Activated CD8-positive, alpha-beta T cell treated with anti-CD3 and anti-CD28 coated beads for 36 hours (primary cell): Measurements from ENCODE around the gene ABCD1. TPM values are rescaled to one million over a fixed set of nuclear protein-coding genes. Genes with fewer than 3 reads are reported as not detected.
A peak's percentile ranks its signal among the peaks of the same experiment; 100 is the strongest.

Experiments used
- ATAC-seq: fragments of 200-7000 bp; cut with Tn5 transposase; one replicate; pipeline ENCODE4 v1.10.0; 2021; ENCODE audit warnings: mild to moderate bottlenecking, moderate library complexity
- CTCF ChIA-PET: fragments of 350-600 bp; sonication (Branson Sonifier 250); formaldehyde crosslinking; loops from one replicate; lab custom pipeline; 2021; ENCODE audit warnings: antibody characterized with exemption; lab: Charles Lee
- POLR2A ChIA-PET: fragments of 350-600 bp; sonication (Branson Sonifier 250); formaldehyde crosslinking; loops from one replicate; lab custom pipeline; 2021; ENCODE audit warnings: antibody characterized with exemption; lab: Charles Lee
- DNase-seq: peaks from one replicate; pipeline ENCODE4 v3.0.0-alpha.2; 2020
- H3K27ac Mint-ChIP-seq: one replicate; pipeline ENCODE4 v1.8.0; 2021; ENCODE audit warnings: mild to moderate bottlenecking, mixed read lengths
- H3K27me3 Mint-ChIP-seq: one replicate; pipeline ENCODE4 v1.8.0; 2021; ENCODE audit warnings: mixed read lengths
- H3K36me3 Mint-ChIP-seq: one replicate; pipeline ENCODE4 v1.8.0; 2021; ENCODE audit warnings: low read depth, mixed read lengths
- H3K4me1 Mint-ChIP-seq: one replicate; pipeline ENCODE4 v1.8.0; 2021; ENCODE audit warnings: low read depth, mixed read lengths
- H3K4me3 Mint-ChIP-seq: one replicate; pipeline ENCODE4 v1.8.0; 2021; ENCODE audit warnings: mild to moderate bottlenecking, moderate library complexity, mixed read lengths
- H3K9me3 Mint-ChIP-seq: one replicate; pipeline ENCODE4 v1.8.0; 2021; ENCODE audit warnings: mixed read lengths
- intact Hi-C: fragments of 100-400 bp; cut with micrococcal nuclease; formaldehyde crosslinking; loops from one replicate; pipeline ENCODE4 v1.10.0; 2022
- total RNA-seq, 2 experiments: library from RNA; stranded (reverse); gene quantifications; one replicate each; pipeline ENCODE4 v1.2.3, GENCODE V29; 2021
- TF ChIP-seq, protein P1 (sequence below): fragments of 200-600 bp; IDR thresholded peaks from one replicate; pipeline ENCODE4 v1.8.0; 2022; ENCODE audit warnings: antibody characterized with exemption, mild to moderate bottlenecking

ABCD1 gene
- total RNA-seq, 2 experiments from 2014 or later: 3.9 to 4.4 TPM

DNA sequence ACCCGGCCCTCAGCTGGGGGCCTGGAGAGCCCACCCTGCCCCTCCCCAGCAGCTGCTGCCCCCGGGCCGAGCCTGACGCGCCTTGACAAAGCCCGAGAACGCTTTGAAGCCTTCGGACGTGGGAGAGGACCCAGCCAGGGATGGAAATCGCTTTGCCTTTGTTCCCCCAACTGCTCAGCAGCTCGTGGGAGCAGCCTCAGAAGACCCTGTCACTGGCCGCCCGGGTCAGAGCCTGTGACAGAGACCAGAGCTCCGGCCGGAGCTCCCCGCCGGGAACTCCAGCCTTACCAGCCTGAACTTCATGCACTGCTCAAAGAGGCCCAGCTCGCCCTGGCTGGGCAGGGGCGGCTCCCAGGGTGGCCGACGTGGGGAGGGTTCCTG, 39.5 kb upstream of the ABCD1 start:
- no peak overlapping the region for H3K4me3 Mint-ChIP-seq
- H3K9me3 Mint-ChIP-seq: no peaks in the 10 kb centered on the region
- H3K27me3 Mint-ChIP-seq: peaks cover 6% of the 10 kb centered on the region
- TF ChIP-seq, protein P1, sequence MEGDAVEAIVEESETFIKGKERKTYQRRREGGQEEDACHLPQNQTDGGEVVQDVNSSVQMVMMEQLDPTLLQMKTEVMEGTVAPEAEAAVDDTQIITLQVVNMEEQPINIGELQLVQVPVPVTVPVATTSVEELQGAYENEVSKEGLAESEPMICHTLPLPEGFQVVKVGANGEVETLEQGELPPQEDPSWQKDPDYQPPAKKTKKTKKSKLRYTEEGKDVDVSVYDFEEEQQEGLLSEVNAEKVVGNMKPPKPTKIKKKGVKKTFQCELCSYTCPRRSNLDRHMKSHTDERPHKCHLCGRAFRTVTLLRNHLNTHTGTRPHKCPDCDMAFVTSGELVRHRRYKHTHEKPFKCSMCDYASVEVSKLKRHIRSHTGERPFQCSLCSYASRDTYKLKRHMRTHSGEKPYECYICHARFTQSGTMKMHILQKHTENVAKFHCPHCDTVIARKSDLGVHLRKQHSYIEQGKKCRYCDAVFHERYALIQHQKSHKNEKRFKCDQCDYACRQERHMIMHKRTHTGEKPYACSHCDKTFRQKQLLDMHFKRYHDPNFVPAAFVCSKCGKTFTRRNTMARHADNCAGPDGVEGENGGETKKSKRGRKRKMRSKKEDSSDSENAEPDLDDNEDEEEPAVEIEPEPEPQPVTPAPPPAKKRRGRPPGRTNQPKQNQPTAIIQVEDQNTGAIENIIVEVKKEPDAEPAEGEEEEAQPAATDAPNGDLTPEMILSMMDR: no peak
- H3K4me1 Mint-ChIP-seq: no peaks in the 10 kb centered on the region
- intact Hi-C loops: no loop called here
- CTCF ChIA-PET: interaction anchor here (1.4 to 2.1 kb wide), 2 partner anchors 17 to 23 kb away, joined by 4 to 7 read pairs; no protein-coding TSS in a partner anchor
- no peaks in the 10 kb centered on the region for H3K36me3 Mint-ChIP-seq
- POLR2A ChIA-PET: no interaction called here
- no peak overlapping the region for H3K27ac Mint-ChIP-seq
- ATAC-seq: no peak
- no peak for DNase-seq

DNA sequence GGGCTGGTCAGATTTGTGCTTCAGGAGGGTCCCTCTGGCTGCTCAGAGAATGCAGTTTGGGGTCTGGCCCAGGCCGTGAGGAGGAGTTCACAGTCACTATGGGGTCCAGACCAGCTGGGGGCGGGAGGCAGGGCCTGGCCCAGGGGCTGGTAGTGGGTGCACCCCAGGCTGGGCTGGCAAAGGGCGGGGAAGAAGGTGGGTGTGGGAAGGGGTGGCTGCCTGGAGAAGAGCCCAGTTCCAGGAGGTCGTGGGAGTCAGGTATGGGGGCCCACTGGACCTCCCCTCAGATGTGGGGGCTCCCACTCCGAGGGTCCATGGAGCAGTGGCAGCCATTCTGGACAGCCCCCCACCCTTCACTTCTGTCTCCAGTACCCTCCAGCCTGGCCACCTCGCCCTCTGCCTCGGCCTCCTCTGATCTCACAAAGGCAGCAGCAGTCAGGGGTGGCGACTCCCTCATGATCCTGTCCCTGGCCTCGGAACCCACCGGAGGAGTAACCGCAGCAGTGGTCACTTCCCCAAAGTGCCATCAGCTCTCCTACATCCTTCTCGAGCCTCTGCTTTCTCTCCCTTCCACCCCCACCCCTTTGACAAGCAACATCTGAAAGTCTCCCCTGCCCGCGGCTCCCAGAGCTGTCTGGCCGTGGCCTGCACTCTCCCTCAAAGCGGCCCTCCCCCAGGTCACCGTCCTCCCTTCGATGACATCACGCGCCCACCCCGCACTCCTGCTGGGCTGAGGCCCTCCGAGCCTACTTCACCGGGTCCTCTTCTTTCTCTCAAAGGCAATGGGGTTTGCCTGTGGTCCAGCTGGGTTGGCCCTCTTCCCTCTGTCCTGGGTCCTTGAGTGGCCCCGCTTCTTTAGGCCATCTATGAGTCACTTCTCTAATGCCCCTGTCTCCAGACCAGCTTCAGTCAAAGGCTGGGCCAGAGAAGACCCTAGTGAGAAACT, 38.6 kb upstream of the ABCD1 start:
- TF ChIP-seq, protein P1: no peak
- ChIA-PET POLR2A (no interaction called here), CTCF (interaction anchor here (0.7 to 1.5 kb wide), 3 partner anchors 22 to 83 kb away, joined by 3 to 5 read pairs (median 4); no protein-coding TSS in a partner anchor)
- no peak for ATAC-seq
- Mint-ChIP-seq H3K4me1 (no peaks in the 10 kb centered on the region), H3K27me3 (peaks cover 6% of the 10 kb centered on the region), H3K36me3 (no peaks in the 10 kb centered on the region), H3K4me3 (no peak overlapping the region), H3K27ac (no peak overlapping the region), H3K9me3 (no peaks in the 10 kb centered on the region)
- no peak for DNase-seq
- intact Hi-C loops: no loop called here

DNA sequence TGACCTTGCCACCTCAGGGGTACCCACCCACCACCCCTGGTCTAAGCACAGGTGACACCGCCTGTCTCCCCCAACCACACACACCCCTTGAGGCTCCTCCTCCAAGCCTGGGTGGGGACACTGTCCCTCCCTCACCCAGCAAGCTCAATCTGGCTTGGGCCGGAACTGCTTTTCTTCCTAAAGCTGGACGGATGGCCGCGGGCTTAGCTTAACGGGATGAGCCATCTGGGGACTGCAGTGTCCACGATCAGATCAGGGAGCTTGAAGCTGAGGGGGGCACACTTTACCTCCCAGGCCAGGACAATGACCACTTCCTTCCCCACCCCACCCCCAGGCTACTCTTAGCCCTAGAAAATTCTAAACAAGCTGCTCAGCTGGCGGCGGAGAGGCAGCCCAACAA, 37.9 kb upstream of the ABCD1 start:
- no peaks in the 10 kb centered on the region for H3K4me1 Mint-ChIP-seq
- peaks cover 6% of the 10 kb centered on the region for H3K27me3 Mint-ChIP-seq
- ATAC-seq (no peak), DNase-seq (no peak)
- TF ChIP-seq, protein P1: no peak
- CTCF ChIA-PET: interaction anchor here (0.7 to 1.5 kb wide), 2 partner anchors 22 to 84 kb away, joined by 3 to 5 read pairs; no protein-coding TSS in a partner anchor
- no peaks in the 10 kb centered on the region for H3K36me3 Mint-ChIP-seq
- intact Hi-C loops: no loop called here
- no peaks in the 10 kb centered on the region for H3K9me3 Mint-ChIP-seq
- H3K4me3 Mint-ChIP-seq: no peak overlapping the region
- no peak overlapping the region for H3K27ac Mint-ChIP-seq
- POLR2A ChIA-PET: no interaction called here

DNA sequence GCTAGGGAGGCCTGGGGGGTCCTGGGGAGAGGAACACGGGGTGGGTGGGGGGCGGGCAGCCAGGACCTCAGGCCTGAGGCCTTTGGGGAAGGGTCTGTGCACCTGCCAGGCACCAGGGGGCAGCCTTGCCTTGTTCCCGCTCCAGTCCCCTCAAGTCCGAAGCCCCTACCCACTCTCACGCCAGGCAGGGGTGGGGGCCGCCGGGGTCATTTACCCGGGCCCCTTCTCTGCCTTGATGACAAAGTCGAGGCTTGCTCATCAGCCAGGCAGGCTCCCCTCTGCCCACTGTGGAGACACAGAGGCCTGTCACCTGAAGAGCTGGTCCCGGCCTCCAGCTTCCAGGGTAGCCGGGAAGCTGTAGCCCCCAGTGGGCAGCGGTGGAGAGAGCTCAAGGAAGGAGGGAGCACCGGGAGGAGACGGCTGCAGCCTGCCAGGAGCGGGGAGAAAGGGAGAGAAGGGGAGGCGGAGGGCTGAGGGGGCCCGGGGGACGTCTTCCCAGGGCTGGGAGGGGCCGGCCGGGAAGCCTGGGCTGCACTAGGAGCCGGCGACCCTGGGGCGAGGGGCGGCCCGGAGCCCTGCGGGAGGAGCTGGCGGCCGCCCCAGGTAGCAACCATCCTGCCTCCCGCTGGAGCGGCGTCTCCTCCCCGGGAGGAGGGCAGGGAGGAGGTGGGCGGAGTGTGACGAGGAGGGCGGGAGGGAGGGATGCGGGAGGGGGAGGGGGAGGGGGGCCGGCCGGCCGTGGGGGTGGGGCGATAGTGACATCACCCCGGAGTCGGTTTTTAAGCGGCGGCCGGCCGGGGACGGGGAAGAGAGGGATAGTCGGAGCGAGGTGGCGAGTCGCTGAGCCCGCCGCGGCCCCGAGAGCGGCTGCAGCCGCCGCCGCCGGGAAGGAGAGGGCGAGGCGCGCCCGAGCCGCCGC, 37.3 kb upstream of the ABCD1 start, which contains the start of gene SLC6A8:
SLC6A8 (plus strand) TSS at position 806 of the 919 bp plus-strand sequence. CDS start 649 bp downstream, outside the sequence.
- CTCF ChIA-PET: interaction anchor here (1.5 kb wide), 1 partner anchor 85 kb away, joined by 5 read pairs; no protein-coding TSS in a partner anchor
- intact Hi-C loops: no loop called here

More for the DNA sequence above, 37.3 kb upstream of the ABCD1 start, which contains the start of gene SLC6A8:
- peaks cover 6% of the 10 kb centered on the region for H3K27me3 Mint-ChIP-seq
- H3K36me3 Mint-ChIP-seq: no peaks in the 10 kb centered on the region
- DNase-seq (peak; percentile 37), ATAC-seq (peak; percentile 64)
- no peaks in the 10 kb centered on the region for H3K4me1 Mint-ChIP-seq
- TF ChIP-seq, protein P1: no peak
- peak within 1 kb of the TSS; percentile 59 for H3K4me3 Mint-ChIP-seq
- H3K9me3 Mint-ChIP-seq: no peaks in the 10 kb centered on the region
- no peak within 1 kb of the TSS for H3K27ac Mint-ChIP-seq
- POLR2A ChIA-PET: no interaction called here
